GM18520 (cell line): ENCODE results near the gene PDGFRB.
"Not testable (repeated sequence)": the region's sequence is repeated elsewhere in the genome, so short reads cannot be mapped to it uniquely, and the experiment has no call there.

Experiments
- ATAC-seq: cut with Tn5 transposase; IDR thresholded peaks from one replicate; pipeline ENCODE4 v1.9.1; 2021; ENCODE audit not compliant: unreplicated experiment

The PDGFRB gene

GRCh38 chr5:150092159-150092787 lies 63.4 kb downstream of the PDGFRB start:
- ATAC-seq = no peak

- ATAC-seq = no peak
Observed at GRCh38 chr5:150085950-150086715, 69.5 kb downstream of the PDGFRB start, which contains the start of gene CSF1R. Gene CSF1R, minus strand, starts transcription at chr5:150086554. Its CDS starts 127 bp downstream, at chr5:150086427.

- no peak for ATAC-seq
Observed at GRCh38 chr5:150085191-150085912, 70.3 kb downstream of the PDGFRB start.

- ATAC-seq = not testable (repeated sequence)
Observed at GRCh38 chr5:150084754-150085153, 70.9 kb downstream of the PDGFRB start.

- ATAC-seq = no peak
Observed at GRCh38 chr5:150082889-150083288, 72.8 kb downstream of the PDGFRB start.

- ATAC-seq = no peak
Observed at GRCh38 chr5:150082374-150082773, 73.3 kb downstream of the PDGFRB start.

GRCh38 chr5:150081541-150082283 lies 73.9 kb downstream of the PDGFRB start:
- no peak for ATAC-seq

GRCh38 chr5:150080696-150081435 lies 74.8 kb downstream of the PDGFRB start:
- ATAC-seq = no peak

GRCh38 chr5:150079909-150080461 lies 75.7 kb downstream of the PDGFRB start:
- no peak for ATAC-seq

GRCh38 chr5:150078802-150079689 lies 76.6 kb downstream of the PDGFRB start:
- no peak for ATAC-seq

- no peak for ATAC-seq
Observed at GRCh38 chr5:150077996-150078801, 77.4 kb downstream of the PDGFRB start.

- no peak for ATAC-seq
Observed at GRCh38 chr5:150077060-150077459, 78.6 kb downstream of the PDGFRB start.

GRCh38 chr5:150075806-150076205 lies 79.8 kb downstream of the PDGFRB start:
- no peak for ATAC-seq

GRCh38 chr5:150075233-150075632 lies 80.4 kb downstream of the PDGFRB start:
- ATAC-seq = no peak

GRCh38 chr5:150073677-150074076 lies 82.0 kb downstream of the PDGFRB start:
- no peak for ATAC-seq

GRCh38 chr5:150073086-150073625 lies 82.5 kb downstream of the PDGFRB start:
- no peak for ATAC-seq

- no peak for ATAC-seq
Observed at GRCh38 chr5:150070821-150071220, 84.8 kb downstream of the PDGFRB start.
